Kidney (tissue), 14 donors: ENCODE measurements around the gene STEAP1B. TPM values are rescaled to one million over a fixed set of nuclear protein-coding genes. Genes with fewer than 3 reads are reported as not detected.

Experiments
- DNase-seq, 5 donors: peaks; one replicate each; pipeline ENCODE4 v3.0.0-alpha.2; 2013 to 2020
- FAIRE-seq: peaks from 2 replicates; lab custom pipeline; 2012; peaks lifted over from hg19 to GRCh38; lab: Jason Lieb, UNC
- H3K27ac ChIP-seq, 2 donors: one replicate each; pipeline ENCODE4 v1.7.0; 2013; ENCODE audit warnings: low read depth in 2 of 2, low read length in 2 of 2, inconsistent platforms in 1 of 2
- H3K27me3 ChIP-seq: one replicate; pipeline ENCODE4 v1.7.1; 2013; ENCODE audit warnings: low read length, inconsistent platforms; ENCODE audit not compliant: control insufficient read depth, insufficient read depth
- H3K36me3 ChIP-seq, 3 donors: one replicate each; pipeline versions ENCODE4 v1.7.0 to v1.7.1; 2013; ENCODE audit warnings: low read length in 3 of 3, control low read depth in 1 of 3, inconsistent platforms in 1 of 3; ENCODE audit not compliant: insufficient read depth in 3 of 3, control insufficient read depth in 2 of 3
- H3K4me1 ChIP-seq, 3 donors: one replicate each; pipeline versions ENCODE4 v1.7.0 to v1.7.1; 2013; ENCODE audit warnings: low read length in 3 of 3, inconsistent platforms in 1 of 3, low read depth in 1 of 3; ENCODE audit not compliant: control insufficient read depth in 2 of 3, insufficient read depth in 2 of 3
- H3K4me3 ChIP-seq, 3 donors: one replicate each; pipeline versions ENCODE4 v1.7.0 to v1.8.1; 2013; ENCODE audit warnings: low read length in 3 of 3, control low read depth in 1 of 3, inconsistent platforms in 1 of 3
- H3K9ac ChIP-seq, 3 donors: one replicate each; pipeline versions ENCODE4 v1.7.0 to v1.7.1; 2013; ENCODE audit warnings: low read length in 3 of 3, control low read depth in 1 of 3, inconsistent platforms in 1 of 3
- H3K9me3 ChIP-seq, 3 donors: one replicate each; pipeline versions ENCODE4 v1.7.0 to v1.7.1; 2013; ENCODE audit warnings: low read length in 3 of 3, control low read depth in 1 of 3, inconsistent platforms in 1 of 3; ENCODE audit not compliant: control insufficient read depth in 2 of 3, insufficient read depth in 1 of 3
- CTCF ChIP-seq: IDR thresholded peaks from 3 replicates; pipeline ENCODE4 v1.5.1; 2012; ENCODE audit warnings: mild to moderate bottlenecking, moderate library complexity, borderline replicate concordance; ENCODE audit not compliant: insufficient read depth; ENCODE audit errors: extremely low read depth
- intact Hi-C: fragments of 100-400 bp; cut with DNase I; formaldehyde crosslinking; loops from one replicate; pipeline ENCODE4 v1.11.1; 2022
- polyA plus RNA-seq: library from polyadenylated mRNA; stranded (reverse); fragments of 350-450 nt; fragmentation: Illumina TruSeq; extraction: RNeasy Lipid Tissue Mini Kit (QIAGEN cat#74804); gene quantifications from one replicate; pipeline ENCODE4 v1.2.3, GENCODE V29; 2014; ENCODE audit warnings: low read depth, low replicate concordance; ENCODE audit not compliant: insufficient read depth
- total RNA-seq: library from RNA; stranded (reverse); fragmentation: NEBNext Ultra II Directional; extraction: Animal tissue kit (Norgen Biotek cat#: 25700); gene quantifications from one replicate; pipeline ENCODE4 v1.2.1, GENCODE V29; 2021
- donor health status: control.
- donor health status: control.
- donor health status: control.
- donor health status: control.
- donor health status: control.
- donor health status: DM: yes; HTN: yes; CAD: no.
- donor health status: Normal renal cell carcinoma (clear cell type).

STEAP1B gene
- total and polyA plus RNA-seq, 2 donors from 2014 or later, result 0.79 TPM; not detected in 1

GRCh38 chr7:22447008-22447407 lies 53.0 kb downstream of the STEAP1B start:
- H3K27me3 ChIP-seq, result no peaks in the 10 kb centered on the region
- no peak overlapping the region for H3K27ac ChIP-seq
- TF ChIP-seq CTCF, result no peak
- no peak for DNase-seq
- H3K9me3 ChIP-seq, result no peaks in the 10 kb centered on the region
- no peak for FAIRE-seq
- intact Hi-C loops, result no loop called here
- H3K9ac ChIP-seq, result no peak overlapping the region
- H3K4me1 ChIP-seq, result peaks cover 5 to 17% (median 5%) of the 10 kb centered on the region in 3 donors
- H3K36me3 ChIP-seq, result no peaks in the 10 kb centered on the region
- H3K4me3 ChIP-seq, result no peak overlapping the region

DNA sequence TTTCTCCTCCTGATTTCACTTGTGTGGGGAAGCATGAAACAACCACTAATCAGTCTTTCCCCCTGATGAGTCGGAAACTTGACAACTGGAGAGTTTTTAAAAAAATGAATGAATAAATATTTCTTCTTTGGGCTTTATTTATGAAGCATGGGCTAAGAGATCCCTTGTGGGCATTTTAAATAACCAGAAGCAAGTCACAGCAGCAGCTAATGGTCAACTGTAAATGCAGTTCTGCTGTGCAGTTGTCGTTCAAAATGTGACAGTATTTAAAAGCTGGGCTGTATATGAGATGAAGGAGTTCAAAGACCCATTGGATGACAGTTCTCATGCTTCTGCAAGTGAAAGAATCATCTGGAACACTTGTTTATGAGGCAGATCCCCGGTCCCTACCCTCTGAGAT lies 54.1 kb downstream of the STEAP1B start:
- H3K4me3 ChIP-seq, result no peak overlapping the region
- peaks cover 5 to 17% (median 5%) of the 10 kb centered on the region in 3 donors for H3K4me1 ChIP-seq
- H3K9me3 ChIP-seq, result no peaks in the 10 kb centered on the region
- no peaks in the 10 kb centered on the region for H3K36me3 ChIP-seq
- no peak for FAIRE-seq
- no peaks in the 10 kb centered on the region for H3K27me3 ChIP-seq
- intact Hi-C loops, result no loop called here
- peak overlapping the region in 1 of 2 donors; percentile 20 for H3K27ac ChIP-seq
- no peak for DNase-seq
- no peak overlapping the region for H3K9ac ChIP-seq
- TF ChIP-seq CTCF, result no peak

GRCh38 chr7:22445140-22445743 lies 54.7 kb downstream of the STEAP1B start:
- Histone ChIP-seq H3K27ac (peak overlapping the region; percentile 48 to 57), H3K36me3 (no peaks in the 10 kb centered on the region), H3K27me3 (no peaks in the 10 kb centered on the region), H3K4me1 (peaks cover 5 to 17% (median 5%) of the 10 kb centered on the region in 3 donors), H3K4me3 (no peak overlapping the region), H3K9ac (no peak overlapping the region), H3K9me3 (no peaks in the 10 kb centered on the region)
- FAIRE-seq, result no peak
- intact Hi-C loops, result no loop called here
- no peak for TF ChIP-seq CTCF
- peak; percentile 89 to 95 (median 91) for DNase-seq
